DND-41 (cell line): ENCODE measurements around the gene NUBPL.

Experiments used
- ATAC-seq: fragments of 200-7000 bp; cut with Tn5 transposase; 3 replicates; pipeline ENCODE4 v1.9.1; 2021; ENCODE audit warnings: low read depth; ENCODE audit not compliant: insufficient read depth
- DNase-seq: peaks from one replicate; pipeline ENCODE4 v3.0.0-alpha.2; 2020
- H2AFZ ChIP-seq: 2 replicates; pipeline ENCODE4 v1.6.0; 2012; ENCODE audit warnings: low read depth, low read length
- H3K27ac ChIP-seq: 2 replicates; pipeline ENCODE4 v1.5.1; 2012; ENCODE audit warnings: low read length, inconsistent platforms
- H3K27me3 ChIP-seq: fragments of 200-600 bp; sonication (generic); 2 replicates; pipeline ENCODE4 v1.6.0; 2012; ENCODE audit warnings: low read length, mild to moderate bottlenecking, inconsistent platforms; ENCODE audit not compliant: insufficient read depth, poor library complexity
- H3K36me3 ChIP-seq: 2 replicates; pipeline ENCODE4 v1.5.1; 2012; ENCODE audit warnings: low read length, inconsistent platforms; ENCODE audit not compliant: insufficient read depth
- H3K4me1 ChIP-seq: 2 replicates; pipeline ENCODE4 v1.5.1; 2012; ENCODE audit warnings: mild to moderate bottlenecking, low read length; ENCODE audit not compliant: insufficient read depth
- H3K4me2 ChIP-seq: 2 replicates; pipeline ENCODE4 v1.6.0; 2012; ENCODE audit warnings: mild to moderate bottlenecking, moderate library complexity, low read length, inconsistent platforms; ENCODE audit not compliant: insufficient read depth
- H3K4me3 ChIP-seq, 2 experiments: fragments of 200-600 bp in 1 of 2; shearing (Covaris generic) in 1 of 2; 2 replicates each; pipeline ENCODE4 v1.5.1; 2012 to 2016; ENCODE audit warnings: inconsistent platforms in 2 of 2, low read length in 2 of 2, mild to moderate bottlenecking in 2 of 2, low read depth in 1 of 2, moderate library complexity in 1 of 2
- H3K79me2 ChIP-seq: 2 replicates; pipeline ENCODE4 v1.6.0; 2012; ENCODE audit warnings: low read length, inconsistent platforms; ENCODE audit not compliant: insufficient read depth
- H3K9ac ChIP-seq: 2 replicates; pipeline ENCODE4 v1.6.0; 2012; ENCODE audit warnings: low read depth, mild to moderate bottlenecking, inconsistent platforms, low read length, moderate library complexity
- H3K9me3 ChIP-seq: 2 replicates; pipeline ENCODE4 v1.5.1; 2012; ENCODE audit warnings: low read length, moderate library complexity, mild to moderate bottlenecking, inconsistent platforms; ENCODE audit not compliant: insufficient read depth, severe bottlenecking
- H4K20me1 ChIP-seq: 2 replicates; pipeline ENCODE4 v1.6.0; 2012; ENCODE audit warnings: low read length; ENCODE audit not compliant: insufficient read depth
- CTCF ChIP-seq: IDR thresholded peaks from 2 replicates; pipeline ENCODE4 v1.5.1; 2012; ENCODE audit warnings: borderline replicate concordance, low read length, moderate library complexity, mild to moderate bottlenecking; ENCODE audit not compliant: poor library complexity, severe bottlenecking; ENCODE audit errors: extremely low read depth
- EZH2 ChIP-seq: IDR thresholded peaks from 3 replicates; pipeline ENCODE4 v1.6.1; 2012; ENCODE audit warnings: borderline replicate concordance, low read depth, mild to moderate bottlenecking, moderate library complexity, low read length, inconsistent platforms; ENCODE audit not compliant: severe bottlenecking

Gene NUBPL

DNA sequence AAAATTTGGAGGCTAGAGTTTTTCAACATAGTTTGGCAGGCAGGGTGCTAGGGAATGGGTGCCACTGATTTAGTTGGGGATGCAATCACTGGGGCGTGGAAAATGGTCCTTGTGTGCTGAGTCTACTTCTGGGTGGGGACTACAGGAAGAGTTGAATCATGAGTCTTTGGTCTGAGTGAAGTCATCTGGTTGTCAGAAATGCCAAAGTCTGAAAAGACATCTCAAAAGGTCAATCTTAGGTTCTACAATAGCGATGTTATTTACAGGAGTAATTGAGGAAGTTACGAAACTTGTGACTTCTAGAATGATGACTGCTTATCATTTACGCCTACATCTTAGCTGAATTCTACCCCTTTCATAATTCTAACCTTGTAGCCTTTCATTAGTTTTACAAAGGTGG is 209.1 kb downstream of the NUBPL start:
- Histone ChIP-seq H3K36me3 (no peaks in the 10 kb centered on the region), H3K4me3 (no peak overlapping the region), H2AFZ (no peak overlapping the region), H3K9me3 (no peaks in the 10 kb centered on the region), H3K79me2 (no peaks in the 10 kb centered on the region), H3K27me3 (no peaks in the 10 kb centered on the region), H3K4me1 (no peaks in the 10 kb centered on the region), H3K4me2 (no peak overlapping the region), H3K9ac (no peak overlapping the region), H3K27ac (no peak overlapping the region), H4K20me1 (no peaks in the 10 kb centered on the region)
- no peak for TF ChIP-seq CTCF
- TF ChIP-seq EZH2: no peak
- no peak for DNase-seq
- ATAC-seq: no peak

DNA sequence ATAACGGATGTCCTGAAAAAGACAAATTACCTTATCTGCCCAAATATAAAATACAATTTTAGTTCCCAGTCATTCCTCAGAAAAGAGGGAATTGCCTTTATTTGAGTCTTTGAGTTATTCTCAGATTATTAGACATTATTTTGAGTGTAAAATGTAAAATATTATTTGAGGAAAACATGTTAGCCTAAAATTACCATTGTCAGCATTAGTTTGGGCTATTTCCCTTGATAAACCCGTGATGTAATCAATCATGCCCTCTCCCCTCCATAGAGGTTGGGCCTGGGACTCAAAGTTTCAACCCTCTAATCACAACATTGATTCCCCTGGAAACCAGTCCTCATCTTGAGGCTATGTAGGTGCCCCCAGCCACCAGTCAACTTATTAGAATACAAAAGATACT is 213.4 kb downstream of the NUBPL start:
- Histone ChIP-seq H3K27ac (no peak overlapping the region), H3K4me1 (no peaks in the 10 kb centered on the region), H3K27me3 (no peaks in the 10 kb centered on the region), H3K4me3 (no peak overlapping the region), H3K9me3 (peaks cover 5% of the 10 kb centered on the region), H4K20me1 (no peaks in the 10 kb centered on the region), H3K4me2 (no peak overlapping the region), H3K9ac (no peak overlapping the region), H2AFZ (no peak overlapping the region), H3K36me3 (peaks cover 2% of the 10 kb centered on the region; the same call in 1 of the 2 replicates), H3K79me2 (no peaks in the 10 kb centered on the region)
- no peak for DNase-seq
- TF ChIP-seq EZH2 (no peak), CTCF (no peak)
- ATAC-seq: no peak

DNA sequence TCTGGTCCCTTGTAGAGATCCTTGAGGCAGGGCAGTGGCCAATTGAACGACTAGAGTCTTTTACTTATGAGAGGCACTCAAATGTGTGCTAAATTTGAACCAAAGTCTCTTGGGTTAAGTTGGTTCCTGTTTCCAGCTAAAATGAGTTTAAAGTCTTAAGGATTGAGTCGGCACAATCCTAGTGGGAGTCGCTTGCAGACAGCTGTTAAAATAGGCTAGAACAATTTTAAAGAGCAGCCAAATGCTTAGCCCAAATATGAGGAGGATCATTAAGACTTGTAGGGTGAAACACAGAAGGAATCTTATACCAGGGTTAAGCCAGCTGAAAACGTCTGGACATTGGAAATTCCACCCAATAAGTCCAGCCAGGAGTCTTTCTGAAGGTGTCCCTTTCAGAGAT is 216.1 kb downstream of the NUBPL start:
- no peak overlapping the region for H3K4me3 ChIP-seq
- no peak overlapping the region for H2AFZ ChIP-seq
- TF ChIP-seq CTCF (no peak), EZH2 (no peak)
- DNase-seq: no peak
- H3K9me3 ChIP-seq: peaks cover 21% of the 10 kb centered on the region
- H3K9ac ChIP-seq: no peak overlapping the region
- no peak for ATAC-seq
- no peak overlapping the region for H3K27ac ChIP-seq
- H3K4me2 ChIP-seq: no peak overlapping the region
- no peaks in the 10 kb centered on the region for H3K4me1 ChIP-seq
- peaks cover 2% of the 10 kb centered on the region; the same call in 1 of the 2 replicates for H3K36me3 ChIP-seq
- H4K20me1 ChIP-seq: no peaks in the 10 kb centered on the region
- H3K27me3 ChIP-seq: no peaks in the 10 kb centered on the region
- no peaks in the 10 kb centered on the region for H3K79me2 ChIP-seq

DNA sequence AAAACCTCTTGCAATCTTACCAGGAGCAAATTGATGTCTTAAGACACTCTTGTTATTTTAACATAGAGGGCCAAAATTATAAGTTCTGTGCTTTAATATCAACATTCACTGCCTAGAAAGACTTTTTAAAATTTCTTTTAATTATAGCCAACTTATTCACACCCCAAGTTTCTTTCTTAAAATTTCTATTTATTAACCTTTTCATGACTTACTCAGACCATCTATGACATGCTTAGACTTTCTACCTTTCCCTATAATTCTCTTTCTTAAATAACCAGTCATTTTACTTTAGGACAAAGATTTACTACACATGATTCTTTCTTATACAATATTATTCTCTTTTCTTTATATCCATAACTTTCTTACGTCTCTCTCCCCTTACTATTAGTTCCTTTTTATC is 220.4 kb downstream of the NUBPL start:
- Histone ChIP-seq H3K36me3 (no peaks in the 10 kb centered on the region), H3K4me1 (no peaks in the 10 kb centered on the region), H2AFZ (no peak overlapping the region), H3K4me3 (no peak overlapping the region), H3K4me2 (no peak overlapping the region), H4K20me1 (no peaks in the 10 kb centered on the region), H3K27me3 (no peaks in the 10 kb centered on the region), H3K27ac (no peak overlapping the region), H3K9ac (no peak overlapping the region), H3K79me2 (no peaks in the 10 kb centered on the region), H3K9me3 (peaks cover 21% of the 10 kb centered on the region)
- DNase-seq: no peak
- TF ChIP-seq CTCF (no peak), EZH2 (no peak)
- no peak for ATAC-seq
